Measurements from ENCODE around the gene DNAH7. TPM values are rescaled to one million over a fixed set of nuclear protein-coding genes. Genes with fewer than 3 reads are reported as not detected.

DNAH7 gene
- total and polyA plus RNA-seq, 2 of the 13 experiments (the other 11 are each of a cell fraction or from before 2014, with no cell fraction given): 0.09 TPM; not detected in 1

GRCh38 chr2:195805283-195805976, 263.2 kb downstream of the DNAH7 start (continued):
- TF ChIP-seq GRHL1 (CRISPR knock-in tag; conservative IDR thresholded peaks at IDR 0.05): no peak
- TF ChIP-seq KDM5A (IDR thresholded peaks at IDR 0.05; ENCODE audit: borderline replicate concordance, low read length): no peak
- TF ChIP-seq MEF2D (CRISPR knock-in tag; IDR thresholded peaks at IDR 0.05): no peak

- POLR2A ChIA-PET: no interaction called here
- intact Hi-C loops (cut with micrococcal nuclease; ENCODE audit: unreplicated experiment): no loop called here
- BruUV-seq (replicated peaks): no TSS peak
- in situ Hi-C loops (cut with HindIII; ENCODE audit: extremely low pct_ligation_motif_present, low pct_unique_long_range_greater_than_20kb): no loop called here
- TF ChIP-seq ZNF839 (CRISPR knock-in tag; IDR thresholded peaks at IDR 0.05; ENCODE audit: borderline replicate concordance): no peak
- CTCF ChIA-PET (ENCODE audit: low intra/inter-chr PET ratio, low total read pairs): no interaction called here
- no peak for FAIRE-seq
- Histone ChIP-seq H3K27me3 (ENCODE audit: control insufficient read depth in 1 of 2, insufficient read depth in 2 of 2, low read length in 2 of 2) (0 out of 5 replicates have a peak, but pooled peaks cover 0 to 4% of the 10 kb centered on the region in 2 experiments), H2AFZ (ENCODE audit: low read length) (no peak overlapping the region), H3K4me2 (ENCODE audit: low read depth, low read length) (no peak overlapping the region), H3K27ac (ENCODE audit: extremely low read length, insufficient read depth, low read length) (no peak overlapping the region), H3K9ac (ENCODE audit: insufficient read depth, low read depth, low read length) (no peak overlapping the region), H3K9me3 (ENCODE audit: low read length) (no peaks in the 10 kb centered on the region), H3K4me1 (ENCODE audit: insufficient read depth, low read length) (no peaks in the 10 kb centered on the region), H3K79me2 (ENCODE audit: insufficient read depth, low read length) (no peaks in the 10 kb centered on the region), H3K4me3 (replicated peaks in 1 of 3; ENCODE audit: insufficient read depth in 1 of 3, low read depth in 2 of 3, low read length in 3 of 3) (no peak overlapping the region), H3K36me3 (replicated peaks in 1 of 2; ENCODE audit: control insufficient read depth in 1 of 2, insufficient read depth in 2 of 2, low read length in 2 of 2) (no peaks in the 10 kb centered on the region), H4K20me1 (ENCODE audit: insufficient read depth, low read length) (no peaks in the 10 kb centered on the region)
- WGBS (ENCODE audit: low lambda C conversion rate): 0% methylated on average over 1 of the region's 1 CpG
- no peak for ATAC-seq
- DNase-seq (ENCODE audit: low spot score): no peak
Observed at GRCh38 chr2:195795879-195796278, 272.8 kb downstream of the DNAH7 start.

- CTCF ChIA-PET (ENCODE audit: low intra/inter-chr PET ratio, low total read pairs): no interaction called here
- H3K79me2 ChIP-seq (ENCODE audit: insufficient read depth, low read length): no peaks in the 10 kb centered on the region
- TF ChIP-seq HNF1B (CRISPR knock-in tag; IDR thresholded peaks at IDR 0.05) (no peak), ZNF660 (CRISPR knock-in tag; IDR thresholded peaks at IDR 0.05; ENCODE audit: borderline replicate concordance, low read depth) (no peak), MAX (IDR thresholded peaks at IDR 0.05) (no peak), PAF1 (CRISPR knock-in tag; IDR thresholded peaks at IDR 0.05) (no peak), ZNF101 (CRISPR knock-in tag; IDR thresholded peaks at IDR 0.05; ENCODE audit: borderline replicate concordance, low read depth) (no peak)
Observed at GRCh38 chr2:195793881-195794280, 274.8 kb downstream of the DNAH7 start.

More at GRCh38 chr2:195793881-195794280, 274.8 kb downstream of the DNAH7 start:
- no peak for DNase-seq (ENCODE audit: low spot score)
- Histone ChIP-seq H3K9me3 (ENCODE audit: low read length) (no peaks in the 10 kb centered on the region), H3K27ac (ENCODE audit: extremely low read length, insufficient read depth, low read length) (no peak overlapping the region), H3K36me3 (replicated peaks in 1 of 2; ENCODE audit: control insufficient read depth in 1 of 2, insufficient read depth in 2 of 2, low read length in 2 of 2) (no peaks in the 10 kb centered on the region), H3K4me3 (replicated peaks in 1 of 3; ENCODE audit: insufficient read depth in 1 of 3, low read depth in 2 of 3, low read length in 3 of 3) (no peak overlapping the region), H2AFZ (ENCODE audit: low read length) (no peak overlapping the region), H3K4me1 (ENCODE audit: insufficient read depth, low read length) (no peaks in the 10 kb centered on the region), H3K4me2 (ENCODE audit: low read depth, low read length) (no peak overlapping the region), H3K9ac (ENCODE audit: insufficient read depth, low read depth, low read length) (no peak overlapping the region), H3K27me3 (ENCODE audit: control insufficient read depth in 1 of 2, insufficient read depth in 2 of 2, low read length in 2 of 2) (no peaks in the 10 kb centered on the region), H4K20me1 (ENCODE audit: insufficient read depth, low read length) (no peaks in the 10 kb centered on the region)
- in situ Hi-C loops (cut with HindIII; ENCODE audit: extremely low pct_ligation_motif_present, low pct_unique_long_range_greater_than_20kb) (no loop called here), intact Hi-C loops (cut with micrococcal nuclease; ENCODE audit: unreplicated experiment) (no loop called here)
- no peak for ATAC-seq
- 6% methylated on average over 2 of the region's 2 CpGs for WGBS (ENCODE audit: low lambda C conversion rate)
- POLR2A ChIA-PET: no interaction called here
- BruUV-seq (replicated peaks): no TSS peak
- no peak for FAIRE-seq

Data from HepG2 (cell line).